HG02840 (cell line): ENCODE results near the gene DSCAML1.

Experiments
- ATAC-seq: cut with Tn5 transposase; IDR thresholded peaks from one replicate; pipeline ENCODE4 v1.9.1; 2021; ENCODE audit warnings: mild to moderate bottlenecking, moderate library complexity, moderate number of reproducible peaks; ENCODE audit not compliant: unreplicated experiment, low FRiP score

Gene DSCAML1

GRCh38 chr11:117443266-117444186 is 353.5 kb downstream of the DSCAML1 start:
- ATAC-seq, result no peak

GRCh38 chr11:117442869-117443239 is 354.2 kb downstream of the DSCAML1 start:
- no peak for ATAC-seq

GRCh38 chr11:117442049-117442868 is 354.8 kb downstream of the DSCAML1 start:
- no peak for ATAC-seq

- ATAC-seq, result no peak
Measured at GRCh38 chr11:117441146-117441975, 355.7 kb downstream of the DSCAML1 start.

GRCh38 chr11:117440258-117440657 is 356.8 kb downstream of the DSCAML1 start:
- ATAC-seq, result no peak

- no peak for ATAC-seq
Measured at GRCh38 chr11:117439256-117439655, 357.8 kb downstream of the DSCAML1 start.

GRCh38 chr11:117438371-117439000 is 358.5 kb downstream of the DSCAML1 start:
- ATAC-seq, result no peak

- ATAC-seq, result no peak
Measured at GRCh38 chr11:117437791-117438130, 359.3 kb downstream of the DSCAML1 start.

GRCh38 chr11:117437041-117437790 is 359.8 kb downstream of the DSCAML1 start:
- no peak for ATAC-seq

GRCh38 chr11:117435326-117435725 is 361.7 kb downstream of the DSCAML1 start:
- no peak for ATAC-seq

- ATAC-seq, result no peak
Measured at GRCh38 chr11:117434481-117434880, 362.5 kb downstream of the DSCAML1 start.

- ATAC-seq, result no peak
Measured at GRCh38 chr11:117433717-117434116, 363.3 kb downstream of the DSCAML1 start.

- no peak for ATAC-seq
Measured at GRCh38 chr11:117431436-117431835, 365.6 kb downstream of the DSCAML1 start.

- no peak for ATAC-seq
Measured at GRCh38 chr11:117430293-117430955, 366.6 kb downstream of the DSCAML1 start.

- ATAC-seq, result no peak
Measured at GRCh38 chr11:117428856-117429229, 368.2 kb downstream of the DSCAML1 start.

- ATAC-seq, result no peak
Measured at GRCh38 chr11:117428186-117428855, 368.7 kb downstream of the DSCAML1 start.

GRCh38 chr11:117427356-117427874 is 369.6 kb downstream of the DSCAML1 start:
- ATAC-seq, result no peak

GRCh38 chr11:117426941-117427340 is 370.1 kb downstream of the DSCAML1 start:
- no peak for ATAC-seq
